Measurements from ENCODE around the gene XPNPEP1. TPM values are rescaled to one million over a fixed set of nuclear protein-coding genes. Genes with fewer than 3 reads are reported as not detected.
A peak's percentile ranks its signal among the peaks of the same experiment; 100 is the strongest.

The XPNPEP1 gene
- total RNA-seq, 4 donors from 2014 or later, result 77.1 to 239 (median 109) TPM

- Histone ChIP-seq H3K36me3 (peaks cover 8% of the 10 kb centered on the region), H3K4me3 (no peak overlapping the region), H3K9me3 (no peaks in the 10 kb centered on the region), H3K27ac (peak overlapping the region; percentile 65), H3K27me3 (no peaks in the 10 kb centered on the region), H3K4me1 (peaks cover 46% of the 10 kb centered on the region)
- no peak for TF ChIP-seq POLR2AphosphoS5 (IDR thresholded peaks at IDR 0.05)
- WGBS, result 61% methylated on average over 7 of the region's 7 CpGs
- no peak for DNase-seq (ENCODE audit: low spot score in 2 of 2)
Observed at GRCh38 chr10:109902992-109903947, 20.0 kb downstream of the XPNPEP1 start.

- peaks cover 64% of the 10 kb centered on the region for H3K4me1 ChIP-seq
- 40% methylated on average over 9 of the region's 9 CpGs for WGBS
- DNase-seq (ENCODE audit: low spot score in 2 of 2), result no peak
- no peaks in the 10 kb centered on the region for H3K27me3 ChIP-seq
- no peak overlapping the region for H3K4me3 ChIP-seq
- no peaks in the 10 kb centered on the region for H3K9me3 ChIP-seq
- H3K27ac ChIP-seq, result peak overlapping the region; percentile 88
- H3K36me3 ChIP-seq, result no peaks in the 10 kb centered on the region
- TF ChIP-seq POLR2AphosphoS5 (IDR thresholded peaks at IDR 0.05) (peak in 2 of 3 donors; percentile 55 to 68), POLR2A (IDR thresholded peaks at IDR 0.05) (no peak)
Observed at GRCh38 chr10:109899356-109900331, 23.7 kb downstream of the XPNPEP1 start.

GRCh38 chr10:109898666-109899355 lies 24.5 kb downstream of the XPNPEP1 start:
- peaks cover 70% of the 10 kb centered on the region for H3K4me1 ChIP-seq
- DNase-seq (ENCODE audit: low spot score in 2 of 2), result no peak
- no peak overlapping the region for H3K4me3 ChIP-seq
- WGBS, result 70% methylated on average over 5 of the region's 5 CpGs
- peak overlapping the region; percentile 88 for H3K27ac ChIP-seq
- no peak for TF ChIP-seq POLR2A (IDR thresholded peaks at IDR 0.05)
- TF ChIP-seq EP300 (IDR thresholded peaks at IDR 0.05), result no peak
- no peak for TF ChIP-seq CTCF (IDR thresholded peaks at IDR 0.05)
- TF ChIP-seq POLR2AphosphoS5 (IDR thresholded peaks at IDR 0.05), result no peak
- no peaks in the 10 kb centered on the region for H3K36me3 ChIP-seq
- H3K27me3 ChIP-seq, result no peaks in the 10 kb centered on the region
- H3K9me3 ChIP-seq, result no peaks in the 10 kb centered on the region

GRCh38 chr10:109898007-109898406 lies 25.3 kb downstream of the XPNPEP1 start:
- H3K27ac ChIP-seq, result peak overlapping the region; percentile 88

GRCh38 chr10:109895848-109896247 lies 27.5 kb downstream of the XPNPEP1 start:
- H3K4me1 ChIP-seq, result peaks cover 80% of the 10 kb centered on the region
- H3K27me3 ChIP-seq, result no peaks in the 10 kb centered on the region
- no peaks in the 10 kb centered on the region for H3K9me3 ChIP-seq
- peak overlapping the region; percentile 79 for H3K27ac ChIP-seq
- H3K36me3 ChIP-seq, result peaks cover 4% of the 10 kb centered on the region
- no peak for DNase-seq (ENCODE audit: low spot score in 2 of 2)
- H3K4me3 ChIP-seq, result no peak overlapping the region
- TF ChIP-seq EP300 (IDR thresholded peaks at IDR 0.05), result no peak
- TF ChIP-seq POLR2A (IDR thresholded peaks at IDR 0.05), result no peak
- no peak for TF ChIP-seq CTCF (IDR thresholded peaks at IDR 0.05)
- TF ChIP-seq POLR2AphosphoS5 (IDR thresholded peaks at IDR 0.05), result no peak

More at GRCh38 chr10:109898007-109898406, 25.3 kb downstream of the XPNPEP1 start:
- DNase-seq (ENCODE audit: low spot score in 2 of 2), result no peak
- Histone ChIP-seq H3K9me3 (no peaks in the 10 kb centered on the region), H3K4me3 (no peak overlapping the region), H3K4me1 (peaks cover 70% of the 10 kb centered on the region), H3K36me3 (no peaks in the 10 kb centered on the region), H3K27me3 (no peaks in the 10 kb centered on the region)
- 95% methylated on average over 6 of the region's 6 CpGs for WGBS
- no peak for TF ChIP-seq CTCF (IDR thresholded peaks at IDR 0.05)
- no peak for TF ChIP-seq EP300 (IDR thresholded peaks at IDR 0.05)
- no peak for TF ChIP-seq POLR2A (IDR thresholded peaks at IDR 0.05)
- no peak for TF ChIP-seq POLR2AphosphoS5 (IDR thresholded peaks at IDR 0.05)
